Globus pallidus (tissue), 1 donor: ENCODE results near the gene SEPTIN10.
"Not testable (repeated sequence)": the region's sequence is repeated elsewhere in the genome, so short reads cannot be mapped to it uniquely, and the experiment has no call there.

Experiments
- DNase-seq: peaks from one replicate; pipeline ENCODE4 v3.0.0-alpha.2; 2015; ENCODE audit warnings: low spot score

The SEPTIN10 gene

DNA sequence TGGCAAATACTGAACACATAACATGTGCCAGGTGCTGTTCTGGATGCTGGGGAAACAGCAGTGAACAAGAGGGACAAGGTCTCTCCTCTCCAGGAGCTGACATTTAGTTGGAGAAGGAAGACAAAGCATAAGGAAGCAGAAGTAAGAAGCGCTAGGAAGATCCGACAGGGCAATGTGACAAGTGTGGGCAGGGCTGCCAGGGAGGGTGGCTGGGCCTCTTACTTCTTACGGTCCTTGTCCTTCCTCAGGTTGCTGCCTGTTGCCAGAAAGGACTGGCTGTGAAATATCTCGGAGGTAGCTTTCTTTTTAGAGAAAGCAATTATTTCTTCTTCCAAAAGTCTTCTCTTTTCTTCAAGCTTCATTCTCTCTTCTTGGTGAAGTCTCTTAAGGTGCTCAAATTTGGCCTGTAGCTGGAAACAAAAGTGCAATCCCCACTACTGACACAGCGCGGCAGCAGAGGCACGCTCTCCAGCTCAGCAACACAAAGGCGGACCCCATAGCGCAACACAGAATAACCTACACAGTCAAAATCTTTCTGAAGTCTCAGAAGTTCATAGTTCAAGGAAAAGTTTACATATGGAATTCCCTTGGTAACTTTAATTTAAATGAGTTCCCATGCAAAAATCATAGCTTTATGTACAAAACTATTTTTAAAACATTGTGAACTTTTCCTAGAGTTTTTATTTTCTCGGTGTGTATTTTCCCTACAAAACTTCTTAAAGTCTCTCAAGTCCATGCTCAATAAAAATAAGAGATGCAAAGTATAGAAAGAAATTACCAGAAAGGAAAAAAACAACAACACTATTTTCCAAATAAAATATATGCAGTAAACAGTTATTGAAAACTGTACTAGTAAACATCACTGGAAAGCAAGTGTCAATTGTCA is 67.7 kb downstream of the SEPTIN10 start:
- DNase-seq = peak; percentile 63

DNA sequence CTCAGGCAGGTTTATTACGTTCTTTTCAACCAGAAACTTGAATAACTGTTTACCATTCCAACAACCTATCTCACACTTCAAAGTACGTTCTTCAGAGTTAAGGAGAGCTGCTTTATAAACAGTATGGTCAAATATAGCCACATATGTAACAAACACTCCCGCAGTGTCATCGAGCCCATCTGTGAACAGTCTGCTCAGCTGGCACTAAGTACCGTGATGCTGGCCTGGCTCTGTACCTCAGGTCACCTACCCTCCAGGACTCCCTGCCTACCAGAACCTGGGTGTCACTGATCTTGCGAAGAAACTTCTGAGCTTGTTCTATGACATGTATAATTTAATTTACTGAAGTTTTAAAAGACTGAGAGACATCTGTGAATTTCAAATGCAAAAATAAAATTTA is 71.4 kb downstream of the SEPTIN10 start:
- no peak for DNase-seq

DNA sequence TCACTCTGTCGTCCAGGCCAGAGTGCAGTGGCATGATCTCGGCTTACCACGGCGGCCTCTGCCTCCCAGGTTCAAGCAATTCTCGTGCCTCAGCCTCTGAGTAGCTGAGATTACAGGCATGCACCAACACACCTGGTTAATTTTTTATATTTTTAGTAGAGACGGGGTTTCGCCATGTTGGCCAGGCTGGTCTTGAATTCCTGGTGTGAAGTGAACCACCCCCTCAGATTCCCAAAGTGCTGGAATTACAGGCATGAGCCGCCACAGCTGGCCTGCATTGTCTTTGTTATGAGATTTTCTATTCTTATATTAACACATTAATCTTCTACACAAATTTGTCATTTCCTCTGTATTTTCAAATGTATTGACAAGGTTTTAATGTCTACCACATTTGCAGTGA is 75.2 kb downstream of the SEPTIN10 start:
- no peak for DNase-seq

DNA sequence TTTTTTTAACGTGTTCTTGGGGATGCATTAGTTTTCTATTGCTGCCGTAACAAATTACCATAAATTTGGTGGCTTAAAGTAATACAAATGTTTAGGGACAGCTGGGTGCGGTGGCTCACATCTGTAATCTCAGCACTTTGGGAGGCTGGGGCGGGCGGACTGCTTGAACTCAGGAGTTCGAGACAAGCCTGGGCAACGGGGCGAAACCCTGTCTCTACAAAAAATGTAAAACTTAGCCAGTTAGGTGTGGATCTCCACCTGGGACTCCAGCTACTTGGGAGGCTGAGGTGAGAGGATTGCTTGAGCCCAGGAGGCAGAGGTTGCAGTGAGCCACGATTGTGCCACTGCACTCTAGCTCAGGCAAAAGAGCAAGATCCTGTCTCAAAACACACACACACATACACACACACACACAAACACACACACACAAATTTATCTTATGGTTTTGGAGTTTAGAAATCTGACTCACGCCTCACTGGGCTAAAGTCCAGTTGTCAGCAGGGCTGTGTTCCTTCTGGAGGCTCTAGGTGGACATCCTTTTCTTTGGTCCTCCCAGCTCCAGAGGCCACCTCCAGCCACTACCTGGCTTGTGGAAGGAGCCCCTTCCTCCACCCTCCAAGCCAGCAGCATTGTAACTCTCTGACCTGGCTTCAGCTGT is 76.1 kb downstream of the SEPTIN10 start:
- no peak for DNase-seq

DNA sequence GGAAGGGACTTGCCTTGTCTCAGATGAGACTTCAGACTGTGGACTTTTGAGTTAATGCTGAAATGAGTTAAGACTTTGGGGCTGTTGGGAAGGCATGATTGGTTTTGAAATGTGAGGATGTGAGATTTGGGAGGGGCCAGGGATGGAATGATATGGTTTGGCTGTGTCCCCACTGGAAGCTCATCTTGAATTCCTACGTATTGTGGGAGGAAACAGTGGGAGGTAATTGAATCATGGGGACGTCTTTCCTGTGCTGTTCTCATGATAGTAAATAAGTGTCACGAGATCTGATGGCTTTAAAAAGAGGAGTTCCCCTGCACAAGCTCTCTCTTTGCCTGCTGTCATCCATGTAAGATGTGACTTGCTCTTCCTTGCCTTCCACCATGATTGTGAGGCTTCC is 77.2 kb downstream of the SEPTIN10 start:
- not testable (repeated sequence) for DNase-seq

DNA sequence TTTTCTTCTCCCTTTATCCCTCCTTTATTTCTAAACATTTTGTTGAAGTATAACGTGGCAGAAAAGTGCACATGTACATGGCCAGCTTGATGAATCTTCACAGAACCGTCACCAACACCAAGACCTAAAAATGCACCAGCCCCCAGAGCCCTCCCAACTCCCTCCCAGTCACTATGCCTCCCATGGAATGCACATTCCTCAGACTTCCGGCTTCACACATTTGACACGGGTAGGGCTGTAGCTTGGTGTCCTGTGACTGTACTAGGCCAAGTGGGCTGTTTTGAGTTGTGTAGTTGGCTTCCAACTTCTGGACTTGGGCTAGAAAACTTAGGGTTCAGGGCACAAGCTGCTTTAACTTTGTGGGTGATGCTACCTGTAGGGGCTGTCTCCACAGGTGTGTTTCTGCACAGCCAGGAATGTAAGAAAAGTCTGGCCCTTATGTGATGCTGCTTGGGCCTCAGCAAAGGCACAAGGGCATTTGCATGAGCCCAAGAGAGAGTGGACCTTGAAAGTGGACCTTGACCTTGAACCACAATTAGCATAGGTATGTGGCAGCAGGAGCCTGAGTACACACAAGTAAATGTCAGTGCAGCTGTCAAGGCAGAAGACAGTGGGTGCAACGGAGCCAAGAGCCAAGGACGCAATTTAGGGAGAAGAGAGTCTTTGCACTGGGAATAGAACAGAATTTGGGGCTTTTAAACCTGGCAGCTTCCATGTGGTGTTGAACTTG is 78.4 kb downstream of the SEPTIN10 start:
- no peak for DNase-seq

DNA sequence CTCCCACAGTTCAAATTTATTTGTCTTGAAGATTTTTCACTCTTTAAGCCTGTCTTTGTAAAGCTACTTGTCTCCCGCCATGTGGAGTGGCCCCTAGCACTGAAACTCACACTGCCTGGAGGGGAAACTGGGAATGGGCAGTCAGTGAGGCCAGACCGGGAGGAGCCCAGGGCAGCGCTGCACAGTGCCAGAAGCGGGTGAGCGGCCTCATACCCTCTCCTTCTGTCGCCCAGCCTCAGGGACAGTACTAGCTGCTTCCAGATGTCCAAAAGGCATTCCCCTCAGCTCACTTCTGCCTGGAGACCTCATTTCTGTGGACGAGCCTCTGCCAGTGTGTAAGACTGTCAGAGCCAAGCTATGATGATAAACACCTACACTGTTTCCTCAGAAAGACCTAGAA is 79.9 kb downstream of the SEPTIN10 start:
- DNase-seq = no peak

DNA sequence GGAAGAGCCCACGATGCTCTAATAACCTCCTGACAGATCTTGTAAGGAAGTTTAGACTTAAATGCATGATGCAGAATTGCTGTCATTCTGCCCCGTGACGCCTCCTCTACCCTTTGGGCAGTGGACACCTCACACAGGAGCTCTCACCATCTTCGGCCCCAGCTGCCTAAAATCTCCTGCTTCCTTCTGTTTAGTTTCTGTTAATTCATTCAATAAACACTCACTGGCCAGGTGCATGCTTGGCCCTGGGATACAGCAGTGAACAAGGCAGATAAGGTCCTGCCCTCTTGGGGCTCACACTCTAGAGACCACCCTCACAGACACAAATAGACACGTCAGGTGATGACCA is 81.1 kb downstream of the SEPTIN10 start:
- DNase-seq = no peak

DNA sequence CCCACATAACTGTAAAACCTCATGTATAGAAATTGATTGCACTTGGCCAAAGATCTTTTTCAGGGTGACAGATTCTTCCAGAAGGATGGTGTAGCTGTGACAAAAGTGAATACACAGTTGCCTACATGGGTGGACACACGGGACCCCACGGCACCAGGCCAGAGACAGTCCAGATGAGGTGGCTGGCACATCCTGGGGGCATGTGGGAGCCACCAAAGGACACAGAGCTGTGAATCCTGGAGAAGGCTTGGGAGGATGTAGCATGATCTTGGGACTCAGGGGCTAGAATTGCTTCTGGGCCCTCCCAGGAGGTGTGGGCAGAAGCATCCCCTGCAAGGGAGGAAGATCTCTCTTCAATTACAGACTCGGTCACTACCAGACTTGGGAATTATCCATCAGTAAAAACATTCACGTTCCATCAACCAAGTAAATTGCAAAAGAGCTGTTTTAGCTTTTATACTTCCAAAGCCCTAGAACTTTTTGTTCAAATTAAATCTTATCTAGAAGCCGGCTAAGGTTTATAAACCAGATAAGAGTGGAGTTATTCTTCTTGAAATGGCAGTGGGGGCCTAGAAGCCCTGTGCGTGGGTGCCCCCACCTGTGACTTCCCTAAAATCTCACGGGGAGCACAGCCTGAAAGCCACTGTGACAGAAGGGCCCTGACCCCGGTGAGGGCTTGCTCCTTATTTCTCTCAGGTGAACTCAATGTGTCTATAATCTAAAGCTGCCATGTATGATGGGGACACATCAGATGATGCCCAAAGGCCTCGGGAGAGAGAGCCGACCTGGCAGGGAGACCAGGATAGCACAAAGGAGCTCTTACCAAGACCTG is 81.7 kb downstream of the SEPTIN10 start:
- DNase-seq = no peak

DNA sequence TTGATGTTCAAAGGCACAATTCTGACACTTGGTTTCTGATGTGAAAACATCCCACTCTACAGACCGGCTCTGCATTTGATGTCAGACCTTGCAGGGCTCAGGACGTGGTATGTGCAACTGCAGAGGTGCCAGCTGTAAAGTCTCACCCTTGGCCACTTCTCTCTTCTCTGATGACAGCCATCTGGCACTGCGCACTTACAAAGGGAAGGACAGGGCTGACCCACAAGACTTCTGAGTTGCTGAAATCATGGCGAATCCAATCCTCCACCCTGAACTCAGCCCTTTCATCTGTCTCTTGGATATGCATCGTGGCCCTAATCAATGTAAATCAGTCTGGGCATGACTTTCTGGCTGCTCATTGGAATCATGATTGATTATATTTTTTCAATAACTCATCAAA is 82.5 kb downstream of the SEPTIN10 start:
- no peak for DNase-seq

DNA sequence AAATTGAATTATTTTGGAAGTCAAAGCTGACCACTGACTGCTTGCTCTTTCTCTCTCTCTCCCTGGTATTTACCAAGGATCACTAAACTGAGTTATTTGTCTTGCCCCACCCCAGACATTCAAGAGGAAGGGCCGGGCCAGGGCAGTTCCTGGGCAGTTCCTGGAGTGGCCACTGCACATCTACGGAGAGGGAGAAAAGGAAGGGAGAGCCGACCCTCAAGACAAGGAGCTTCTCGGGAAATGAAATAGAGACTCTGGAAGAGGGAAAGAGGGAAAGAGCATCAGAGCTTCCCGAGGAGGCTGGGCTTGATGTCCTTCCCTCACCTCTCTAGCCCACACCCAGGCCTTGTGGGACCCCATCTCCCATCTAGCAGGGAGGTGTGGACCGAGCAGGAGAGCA is 83.1 kb downstream of the SEPTIN10 start:
- no peak for DNase-seq

DNA sequence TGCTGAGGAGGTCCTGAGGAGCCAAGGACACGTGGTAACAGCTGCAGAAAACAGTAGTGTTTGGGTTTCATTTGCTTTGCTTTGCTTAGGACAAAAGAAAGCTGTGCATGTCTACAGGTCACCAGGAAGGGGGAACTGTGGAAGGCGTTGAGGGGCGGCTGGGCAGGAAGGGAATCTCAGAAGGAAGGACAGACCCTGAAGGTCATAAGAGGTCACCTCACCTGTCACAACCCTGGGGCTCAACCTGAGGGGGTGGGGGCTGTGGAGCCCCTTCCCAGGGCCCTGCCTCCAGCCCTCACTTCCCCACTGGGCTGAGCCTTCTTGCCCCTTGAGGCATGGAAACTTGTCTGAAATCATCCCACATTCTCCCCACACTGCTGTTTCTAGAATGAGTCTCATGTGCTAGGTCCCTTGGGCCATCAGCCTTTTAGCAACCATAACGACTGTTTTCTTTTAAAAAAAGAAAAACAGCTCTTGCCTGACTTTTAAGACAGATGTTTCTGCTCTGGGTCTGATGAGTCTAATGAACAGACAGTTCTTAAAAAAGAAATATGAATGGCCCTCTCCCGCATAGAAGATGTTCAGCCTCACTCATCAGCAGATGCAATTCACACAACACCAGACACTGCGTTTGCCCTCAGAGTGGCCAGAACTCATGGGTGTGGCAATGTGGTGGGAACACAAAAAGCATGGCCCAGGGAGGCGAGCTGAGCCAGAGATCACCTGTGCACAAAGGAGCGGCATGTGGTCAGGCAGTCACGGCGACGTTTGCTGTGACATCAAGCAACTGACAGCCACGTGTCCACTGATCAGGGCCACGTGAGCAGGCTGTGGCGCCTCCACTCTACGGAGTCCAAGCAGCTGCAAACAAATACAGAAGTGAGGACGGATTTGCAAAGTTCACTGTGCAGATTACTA is 84.0 kb downstream of the SEPTIN10 start:
- no peak for DNase-seq

DNA sequence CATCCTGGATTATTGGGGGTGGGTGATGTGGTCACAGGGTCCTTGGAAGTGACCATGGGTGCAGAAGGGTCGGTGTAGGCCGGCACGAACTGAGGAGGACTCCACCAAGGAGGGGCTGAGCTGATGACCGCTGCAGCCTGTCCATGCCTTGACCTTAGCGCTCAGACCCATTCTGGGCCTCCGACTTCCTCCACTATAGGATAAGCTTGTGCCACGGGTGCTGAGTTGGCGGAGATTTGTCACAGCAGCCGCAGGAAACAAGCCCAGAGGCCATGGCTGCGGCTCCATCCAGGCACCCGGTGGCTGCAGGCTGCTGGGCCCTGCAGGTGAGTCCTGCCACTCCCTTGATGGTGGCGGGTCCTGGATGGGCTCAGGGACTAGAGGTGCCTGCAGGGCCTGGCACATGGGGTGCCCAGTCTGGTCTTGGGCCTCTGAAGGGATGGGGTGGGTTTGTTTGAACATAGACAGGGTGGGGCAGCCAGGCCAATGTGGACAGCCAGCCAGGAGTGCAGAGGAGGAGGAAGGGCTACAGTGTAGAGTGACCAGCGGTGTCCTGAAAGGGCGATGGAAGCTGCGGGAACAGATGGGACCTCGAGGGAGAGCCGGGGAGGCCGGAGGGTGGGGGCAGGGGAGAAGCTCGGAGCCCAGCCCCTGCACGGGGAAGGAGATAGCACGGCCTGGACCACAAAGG is 84.8 kb downstream of the SEPTIN10 start:
- no peak for DNase-seq

DNA sequence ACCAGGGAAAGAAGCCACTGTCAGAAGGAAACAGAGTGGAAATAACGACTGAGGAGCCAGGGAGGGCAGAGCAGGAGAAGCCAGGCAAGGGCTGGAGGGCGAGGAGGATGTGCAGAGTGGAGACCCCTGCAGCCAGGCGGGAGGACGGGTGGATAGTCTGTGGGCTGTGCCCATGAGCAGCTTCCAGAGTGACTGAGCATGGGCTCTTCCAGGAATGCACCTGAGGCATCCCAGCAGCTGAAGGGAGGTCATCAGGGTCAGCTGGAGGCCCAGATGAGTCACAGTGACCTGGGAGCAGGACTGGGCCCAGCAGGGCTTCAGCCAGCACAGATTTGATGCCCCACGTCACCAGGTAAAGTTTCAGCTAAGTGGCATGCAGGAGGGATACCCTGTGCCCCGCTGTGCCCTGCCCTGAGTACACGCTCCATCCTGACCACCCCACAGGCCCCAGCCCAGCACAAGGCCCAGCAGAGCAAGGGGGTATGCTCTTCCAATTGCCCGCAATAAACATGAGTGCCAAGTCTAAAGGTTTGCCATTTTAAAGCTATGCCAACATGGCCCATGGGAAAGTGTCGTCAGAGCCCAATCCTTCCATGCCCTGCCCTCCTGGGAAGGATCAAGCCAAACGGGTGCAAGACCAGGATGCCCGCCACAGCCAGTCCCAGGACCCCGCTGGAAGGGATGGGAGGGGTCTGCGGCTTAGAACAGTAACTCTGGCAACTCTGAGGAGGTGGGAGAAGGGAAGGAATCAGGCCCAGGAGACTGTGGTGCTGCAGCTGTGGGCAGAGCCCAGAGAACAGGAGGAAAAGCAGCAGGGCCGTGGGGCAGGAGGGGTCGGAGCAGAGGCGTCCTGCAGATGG is 85.7 kb downstream of the SEPTIN10 start:
- DNase-seq = no peak

DNA sequence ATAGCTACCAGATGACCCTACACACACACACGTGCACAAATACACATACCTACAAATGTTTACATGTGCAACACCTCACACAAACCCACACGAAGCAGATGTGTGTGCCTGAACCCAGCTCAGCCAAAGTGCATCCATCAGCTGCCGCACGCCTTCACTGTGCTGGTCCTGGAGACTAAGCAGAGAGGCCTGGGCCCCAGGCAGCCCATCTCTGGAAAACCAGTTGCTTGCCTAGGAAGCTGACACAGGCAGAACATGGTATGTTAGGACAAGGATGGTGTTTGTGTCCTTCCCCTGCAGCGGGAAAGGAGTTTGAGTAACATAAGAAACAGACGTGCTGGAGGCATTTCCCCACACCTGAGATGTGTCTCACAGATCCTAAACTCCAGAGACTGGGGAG is 86.7 kb downstream of the SEPTIN10 start:
- no peak for DNase-seq

DNA sequence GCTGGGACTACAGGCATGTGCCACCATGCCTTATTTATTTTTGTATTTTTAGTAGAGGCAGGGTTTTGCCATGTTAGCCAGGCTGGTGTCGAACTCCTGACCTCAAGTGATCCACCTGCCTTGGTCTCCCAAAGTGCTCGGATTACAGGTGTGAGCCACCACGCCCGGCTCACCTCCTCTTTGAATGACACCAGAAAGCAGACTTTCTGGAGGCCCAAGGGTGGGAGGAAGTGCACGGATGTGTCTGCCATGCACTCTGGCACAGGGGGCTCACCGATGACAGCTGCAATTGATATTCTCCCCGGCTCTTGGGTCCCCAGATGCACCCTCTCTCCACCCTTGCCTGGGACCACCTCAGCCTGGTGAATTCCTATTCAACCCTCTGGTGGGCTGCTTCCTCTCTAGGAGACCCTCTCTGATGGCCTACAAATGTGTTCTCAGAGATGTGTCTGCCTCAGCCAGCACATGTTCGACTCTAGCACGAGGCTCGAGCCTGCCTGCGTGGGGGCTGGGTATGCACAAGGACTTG is 87.3 kb downstream of the SEPTIN10 start:
- DNase-seq = no peak

DNA sequence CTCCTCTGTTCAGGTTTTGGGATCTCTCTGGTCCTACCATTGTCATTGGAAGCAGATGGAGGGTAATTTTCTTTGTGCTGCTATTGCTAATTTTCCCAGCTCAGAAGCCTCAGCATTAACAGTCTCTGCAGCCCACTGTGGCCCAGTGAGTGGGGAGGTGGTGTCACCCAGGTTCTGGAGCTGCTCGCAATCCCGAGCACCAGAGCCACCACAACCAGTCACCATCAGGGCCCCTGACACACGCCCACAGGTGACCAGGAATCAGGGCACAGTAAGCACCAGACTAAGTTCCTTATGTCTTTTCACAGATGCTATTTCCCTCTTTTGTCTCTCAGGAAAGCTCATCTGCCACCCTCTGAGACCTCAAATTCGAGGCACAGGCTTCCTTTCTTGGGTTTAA is 87.9 kb downstream of the SEPTIN10 start:
- DNase-seq = no peak

DNA sequence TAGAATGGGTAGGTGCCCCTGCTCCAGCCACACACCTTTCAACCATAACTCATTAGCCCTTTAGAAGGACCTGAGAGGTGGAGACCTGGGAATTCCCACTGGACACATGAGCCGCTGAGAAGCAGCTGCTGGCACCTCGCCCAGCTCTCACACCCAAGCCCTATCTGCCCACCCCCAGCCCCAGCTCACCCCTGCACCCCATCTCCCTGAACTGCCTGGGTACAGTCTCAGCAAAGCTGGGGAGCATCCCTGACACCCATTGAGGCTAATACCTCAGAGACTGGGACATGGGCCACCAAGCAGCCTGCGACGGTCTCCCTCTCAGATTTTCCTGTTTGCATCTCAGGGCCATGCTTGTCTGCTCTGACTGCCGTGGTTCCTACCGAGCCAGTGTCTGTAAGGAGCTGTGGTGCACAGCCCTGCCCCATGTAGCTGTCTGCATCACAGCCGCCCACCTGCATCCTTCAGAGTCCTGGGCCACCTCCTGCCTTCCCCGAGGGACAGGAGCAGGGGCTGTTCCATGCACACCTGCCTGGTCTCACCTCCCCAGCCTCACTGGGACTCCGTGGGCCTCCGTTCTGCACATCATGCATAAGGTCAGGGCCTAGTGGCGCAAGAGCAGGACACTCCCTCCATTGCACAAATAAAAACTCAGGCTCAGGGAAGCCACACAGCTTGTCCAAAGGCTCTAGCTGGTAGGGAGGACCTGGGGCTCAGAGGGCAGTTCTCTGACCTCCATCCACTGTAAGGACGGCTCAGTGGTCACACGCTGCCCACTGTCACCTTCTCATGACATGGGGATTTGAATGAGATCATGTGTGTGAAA is 90.0 kb downstream of the SEPTIN10 start:
- DNase-seq = no peak
